Measurements from ENCODE around the gene HPCAL1. TPM values are rescaled to one million over a fixed set of nuclear protein-coding genes. Genes with fewer than 3 reads are reported as not detected.

Gene HPCAL1
- total and polyA plus RNA-seq, 2 donors (not counting 3 experiments of a cell fraction or from before 2014, with no cell fraction given) = 56.5 to 77.4 TPM

DNA sequence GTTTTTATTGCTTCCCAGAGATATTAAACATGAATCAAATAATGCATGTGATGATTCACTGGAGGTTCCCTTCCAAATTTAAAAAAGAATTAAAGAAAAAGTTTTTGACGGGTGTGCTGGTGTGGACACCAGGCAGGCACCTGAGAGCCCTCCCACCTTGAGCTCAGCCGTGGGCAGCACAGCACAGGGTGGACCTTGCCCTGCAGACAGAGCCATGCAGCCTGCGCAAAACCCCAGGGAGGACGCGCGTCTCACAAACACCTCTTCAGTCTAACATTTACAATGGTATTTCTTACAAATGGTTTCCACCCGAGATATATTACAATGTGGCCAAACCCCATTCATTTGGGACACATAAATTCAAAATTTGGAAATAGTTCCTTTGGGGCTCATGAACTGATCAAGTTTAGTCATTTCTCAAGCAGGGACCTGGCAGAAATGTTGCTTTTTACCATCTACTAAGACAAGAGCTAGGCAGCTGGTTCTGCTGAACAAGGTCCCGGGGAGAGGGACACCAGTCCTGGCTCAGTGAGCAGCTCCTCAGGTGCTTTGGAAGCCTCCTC, 100.0 kb downstream of the HPCAL1 start:
- Histone ChIP-seq H3K4me1 (ENCODE audit: control insufficient read depth, extremely low read depth, insufficient read depth, low read length) (peaks cover 70% of the 10 kb centered on the region), H3K79me2 (ENCODE audit: control insufficient read depth, insufficient read depth, low read length) (peaks cover 1% of the 10 kb centered on the region), H3K9ac (replicated peaks; ENCODE audit: extremely low read depth, insufficient read depth, low read length) (no peak overlapping the region), H3K36me3 (ENCODE audit: control insufficient read depth in 2 of 2, extremely low read depth in 1 of 2, insufficient read depth in 2 of 2, low read length in 2 of 2) (peaks cover 0 to 3% of the 10 kb centered on the region in 2 experiments), H3K27ac (ENCODE audit: insufficient read depth, low read depth, low read length) (peak overlapping the region; percentile 72), H3K9me3 (replicated peaks; ENCODE audit: control insufficient read depth, insufficient read depth, low read length) (no peaks in the 10 kb centered on the region), H3K9me1 (replicated peaks; ENCODE audit: control insufficient read depth, extremely low read depth, insufficient read depth, low read length) (no peaks in the 10 kb centered on the region), H4K20me1 (replicated peaks; ENCODE audit: control insufficient read depth, extremely low read depth, insufficient read depth, low read length) (no peaks in the 10 kb centered on the region), H3K4me3 (replicated peaks in 1 of 3; ENCODE audit: insufficient read depth in 1 of 3, low read depth in 1 of 3, low read length in 3 of 3) (no peak overlapping the region), H3K4me2 (ENCODE audit: insufficient read depth, low read length) (no peak overlapping the region), H3K27me3 (ENCODE audit: control insufficient read depth in 2 of 2, insufficient read depth in 2 of 2, low read length in 2 of 2) (no peaks in the 10 kb centered on the region), H2AFZ (ENCODE audit: low read depth, low read length) (no peak overlapping the region)
- ChIA-PET POLR2A (no interaction called here), CTCF (interaction anchor here (0.7 to 1.5 kb wide), 8 partner anchors 10 to 330 kb away, joined by 3 to 5 read pairs (median 4); partner anchors contain the start of gene HPCAL1)
- DNase-seq (ENCODE audit: low read depth, low spot score) (no peak), FAIRE-seq (peak; percentile 18)
- intact Hi-C loops (cut with micrococcal nuclease) = loop anchor here (1.0 kb wide), 1 partner anchor 119 kb away; no protein-coding TSS in a partner anchor
- TF ChIP-seq JUN (IDR thresholded peaks at IDR 0.05; ENCODE audit: borderline replicate concordance, insufficient read depth, insufficient read length, low read depth) (no peak), EZH2 (IDR thresholded peaks at IDR 0.05; ENCODE audit: borderline replicate concordance, low read depth, low read length, severe bottlenecking) (no peak), GATA2 (IDR thresholded peaks at IDR 0.05; ENCODE audit: insufficient read depth, insufficient read length, low read depth, low read length) (no peak), POLR2AphosphoS5 (IDR thresholded peaks at IDR 0.05; ENCODE audit: insufficient read depth, low read depth, low read length) (no peak), FOS (IDR thresholded peaks at IDR 0.05; ENCODE audit: borderline replicate concordance, insufficient read depth, low read length) (no peak), POLR2A (IDR thresholded peaks at IDR 0.05; ENCODE audit: low read depth, low read length) (no peak), MYC (IDR thresholded peaks at IDR 0.05; ENCODE audit: low read depth, low read length) (no peak)
- TF ChIP-seq, protein P1, sequence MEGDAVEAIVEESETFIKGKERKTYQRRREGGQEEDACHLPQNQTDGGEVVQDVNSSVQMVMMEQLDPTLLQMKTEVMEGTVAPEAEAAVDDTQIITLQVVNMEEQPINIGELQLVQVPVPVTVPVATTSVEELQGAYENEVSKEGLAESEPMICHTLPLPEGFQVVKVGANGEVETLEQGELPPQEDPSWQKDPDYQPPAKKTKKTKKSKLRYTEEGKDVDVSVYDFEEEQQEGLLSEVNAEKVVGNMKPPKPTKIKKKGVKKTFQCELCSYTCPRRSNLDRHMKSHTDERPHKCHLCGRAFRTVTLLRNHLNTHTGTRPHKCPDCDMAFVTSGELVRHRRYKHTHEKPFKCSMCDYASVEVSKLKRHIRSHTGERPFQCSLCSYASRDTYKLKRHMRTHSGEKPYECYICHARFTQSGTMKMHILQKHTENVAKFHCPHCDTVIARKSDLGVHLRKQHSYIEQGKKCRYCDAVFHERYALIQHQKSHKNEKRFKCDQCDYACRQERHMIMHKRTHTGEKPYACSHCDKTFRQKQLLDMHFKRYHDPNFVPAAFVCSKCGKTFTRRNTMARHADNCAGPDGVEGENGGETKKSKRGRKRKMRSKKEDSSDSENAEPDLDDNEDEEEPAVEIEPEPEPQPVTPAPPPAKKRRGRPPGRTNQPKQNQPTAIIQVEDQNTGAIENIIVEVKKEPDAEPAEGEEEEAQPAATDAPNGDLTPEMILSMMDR (IDR thresholded peaks at IDR 0.05; ENCODE audit: extremely low read depth in 1 of 2, insufficient read depth in 1 of 2, low read depth in 1 of 2, low read length in 2 of 2) = no peak
- TF ChIP-seq, protein P2, sequence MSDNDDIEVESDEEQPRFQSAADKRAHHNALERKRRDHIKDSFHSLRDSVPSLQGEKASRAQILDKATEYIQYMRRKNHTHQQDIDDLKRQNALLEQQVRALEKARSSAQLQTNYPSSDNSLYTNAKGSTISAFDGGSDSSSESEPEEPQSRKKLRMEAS (IDR thresholded peaks at IDR 0.05; ENCODE audit: insufficient read depth, insufficient read length) = no peak
- dilution Hi-C loops (cut with MboI; ENCODE audit: extremely low pct_ligation_motif_present, low sequenced_read_pairs) = no loop called here
- no TSS peak for BruUV-seq (replicated peaks)

All from endothelial cell of umbilical vein (primary cell).